Adrenal gland (tissue), 5 donors: Measurements from ENCODE around the gene LZTFL1.

Experiments used
- CTCF ChIP-seq, 6 experiments: fragments of 450-650 bp in 4 of 6; fragments of 200-600 bp in 2 of 6; sonication (generic) in 1 of 6; IDR thresholded peaks; 1 replicate in 5 of 6; 2 replicates in 1 of 6; pipeline versions ENCODE4 v1.5.1 to v1.8.0; 2016 to 2021; ENCODE audit warnings: antibody characterized with exemption in 6 of 6, mild to moderate bottlenecking in 2 of 6, moderate library complexity in 1 of 6
- POLR2A ChIP-seq, 2 donors: fragments of 450-650 bp; IDR thresholded peaks; one replicate each; pipeline ENCODE4 v1.6.1; 2017; ENCODE audit warnings: antibody characterized with exemption in 2 of 2, mild to moderate bottlenecking in 2 of 2, moderate library complexity in 1 of 2
- donor health status: DM: no; HTN: no; CAD: no.

GRCh38 chr3:45887285-45887684 lies 45.4 kb upstream of the LZTFL1 start:
- TF ChIP-seq CTCF (IDR thresholded peaks at IDR 0.05) (no peak), POLR2A (IDR thresholded peaks at IDR 0.05) (no peak)
